GM18511 (cell line): ENCODE data around the gene HSPA1A.
"Not testable (repeated sequence)": the region's sequence is repeated elsewhere in the genome, so short reads cannot be mapped to it uniquely, and the experiment has no call there.

Experiments used
- ATAC-seq: cut with Tn5 transposase; IDR thresholded peaks from one replicate; pipeline ENCODE4 v1.9.1; 2021; ENCODE audit warnings: mild to moderate bottlenecking, moderate library complexity; ENCODE audit not compliant: unreplicated experiment

Gene HSPA1A

DNA sequence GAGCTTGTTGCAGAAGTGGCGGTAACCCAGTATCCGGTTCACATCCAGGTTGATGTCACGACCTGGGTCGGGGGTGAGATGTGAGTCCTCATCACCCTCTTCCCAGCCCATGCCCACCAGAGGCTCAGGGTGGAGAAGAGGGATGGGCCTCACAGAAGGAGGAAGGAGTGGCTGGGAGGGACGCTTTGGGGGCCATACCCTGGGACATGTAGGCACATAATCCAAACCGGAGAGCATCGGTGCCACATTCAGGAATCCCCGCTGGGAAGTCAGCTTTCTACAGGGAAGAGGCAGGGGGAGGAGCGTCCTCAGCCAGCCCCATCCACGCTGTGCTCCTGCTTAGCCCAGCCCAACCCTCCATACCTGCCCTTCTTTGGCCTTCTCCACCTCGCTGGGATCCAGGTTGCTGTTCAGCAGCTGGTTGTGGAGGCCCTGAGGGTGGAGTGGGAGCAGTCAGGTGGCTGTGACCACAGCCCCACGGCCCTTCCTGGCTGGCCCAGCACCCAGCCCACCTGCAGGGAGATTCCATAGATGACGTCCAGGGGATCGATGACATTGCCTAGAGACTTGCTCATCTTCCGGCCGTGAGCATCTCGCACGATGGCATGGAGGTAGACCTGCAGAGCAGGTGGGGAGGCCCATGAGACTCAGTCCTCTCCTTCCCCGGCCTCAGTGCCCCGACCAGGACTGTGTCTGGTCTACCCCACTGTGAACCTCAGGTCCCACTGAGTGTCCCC lies 34.7 kb upstream of the HSPA1A start:
- no peak for ATAC-seq

DNA sequence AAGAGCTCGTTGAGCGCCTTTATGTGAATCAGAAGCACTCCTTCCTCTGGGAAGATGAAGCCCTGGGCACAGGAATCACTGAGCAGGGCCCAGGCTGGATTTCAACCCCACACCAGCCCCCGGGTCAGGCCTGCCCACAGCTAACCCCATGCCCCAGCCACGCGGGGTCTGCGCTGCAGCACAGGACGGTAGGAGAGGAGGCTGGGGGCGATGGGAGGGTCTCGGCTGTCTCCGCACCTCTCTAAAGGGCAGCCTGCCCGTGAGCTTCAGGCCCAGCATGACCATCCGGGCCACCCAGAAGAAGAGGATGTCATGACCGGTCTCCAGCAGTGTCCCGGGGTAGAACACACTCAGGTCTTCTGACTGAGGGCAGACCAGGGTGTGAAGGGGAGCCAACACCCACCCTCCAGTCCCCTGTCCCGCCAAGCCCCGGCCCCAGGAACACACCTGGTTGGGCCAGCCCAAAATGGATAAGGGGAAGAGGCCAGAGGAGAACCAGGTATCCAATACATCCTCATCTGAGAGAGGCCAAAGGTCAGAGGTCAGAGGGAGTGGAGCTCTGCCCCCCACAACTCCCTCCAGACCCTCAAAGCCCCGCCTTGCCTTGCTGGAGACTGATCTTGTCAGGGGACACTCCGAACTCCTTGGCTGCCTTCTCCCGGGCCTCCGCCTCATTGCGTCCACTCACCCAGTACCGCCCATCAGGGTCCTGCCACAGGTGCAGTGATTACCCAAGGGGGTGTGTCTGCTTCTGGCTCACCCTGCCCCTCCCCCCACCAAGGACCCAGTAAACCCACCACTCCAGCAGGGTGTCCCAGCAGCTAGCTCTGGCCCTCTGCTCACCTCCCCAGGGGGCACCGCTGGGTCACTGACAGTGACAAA lies 33.9 kb upstream of the HSPA1A start:
- no peak for ATAC-seq

DNA sequence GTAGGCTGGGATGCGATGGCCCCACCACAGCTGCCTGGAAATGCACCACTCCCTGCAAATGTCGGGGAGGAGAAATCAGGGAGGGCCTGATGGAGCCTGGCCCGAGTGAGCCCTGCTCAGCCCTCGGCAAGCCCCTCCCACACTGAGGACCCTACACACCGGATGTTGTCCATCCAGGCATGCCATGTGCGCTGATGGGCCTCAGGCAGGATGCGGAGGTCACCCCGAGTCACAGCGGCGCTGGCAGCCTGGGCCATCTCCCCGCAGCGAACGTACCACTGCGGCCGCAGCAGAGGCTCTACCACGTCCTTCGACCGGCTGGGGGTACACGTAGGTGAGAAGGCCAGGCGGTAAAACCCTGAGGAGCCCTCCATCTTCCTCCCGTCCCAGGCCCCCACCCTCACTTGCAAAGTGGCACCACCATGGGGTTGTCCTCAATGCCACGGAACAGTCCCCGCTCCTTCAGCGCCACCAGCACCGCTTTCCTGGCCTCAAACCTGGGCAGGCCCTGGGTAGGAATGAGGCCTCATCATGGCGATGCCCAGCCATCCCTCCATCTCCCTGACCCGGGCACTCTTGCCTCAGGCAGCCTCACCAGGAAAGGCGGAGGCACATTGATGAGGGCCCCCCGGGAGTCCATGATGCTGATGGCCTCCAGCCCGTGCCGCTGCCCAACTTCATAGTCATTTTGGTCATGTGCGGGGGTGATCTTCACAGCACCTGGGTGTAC lies 33.1 kb upstream of the HSPA1A start:
- no peak for ATAC-seq

DNA sequence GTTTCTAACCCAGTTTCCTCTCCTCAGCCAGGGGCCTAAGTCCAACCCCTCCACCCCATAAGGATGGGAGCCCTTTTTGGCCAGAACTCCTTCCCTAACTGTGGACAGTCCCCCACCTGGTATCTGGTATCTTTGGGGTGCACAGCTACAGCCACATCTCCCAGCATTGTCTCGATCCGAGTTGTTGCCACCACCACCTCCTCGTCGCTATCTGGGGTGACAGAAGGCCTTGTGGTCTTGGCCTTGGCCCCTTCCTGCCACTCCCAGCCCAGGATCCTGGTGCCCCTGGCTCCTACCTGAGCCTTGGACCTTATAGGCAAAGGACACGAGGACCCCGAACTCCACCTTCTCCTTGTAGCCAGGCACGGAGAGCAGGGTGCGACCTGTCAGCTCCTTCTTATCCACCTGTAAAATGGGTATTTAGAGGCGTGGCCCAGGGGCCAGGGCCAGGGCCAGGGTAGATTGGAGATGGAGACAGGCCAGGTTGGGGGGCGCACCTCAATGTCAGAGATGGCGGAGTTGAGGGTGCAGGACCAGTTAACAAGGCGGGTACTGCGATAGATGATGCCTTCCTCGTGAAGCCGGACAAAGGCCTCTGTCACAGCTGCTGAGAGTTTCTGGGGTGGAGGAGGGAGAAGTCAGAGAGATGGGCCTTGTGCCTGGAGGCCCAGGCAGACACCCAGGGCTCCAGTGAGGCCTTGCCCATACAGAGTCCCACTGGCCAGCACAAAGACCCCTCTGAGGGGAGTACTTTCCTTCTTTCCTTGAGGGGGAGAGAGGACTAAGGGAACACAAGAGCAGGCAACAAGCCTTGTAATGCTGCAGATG lies 31.0 kb upstream of the HSPA1A start:
- ATAC-seq, result no peak

DNA sequence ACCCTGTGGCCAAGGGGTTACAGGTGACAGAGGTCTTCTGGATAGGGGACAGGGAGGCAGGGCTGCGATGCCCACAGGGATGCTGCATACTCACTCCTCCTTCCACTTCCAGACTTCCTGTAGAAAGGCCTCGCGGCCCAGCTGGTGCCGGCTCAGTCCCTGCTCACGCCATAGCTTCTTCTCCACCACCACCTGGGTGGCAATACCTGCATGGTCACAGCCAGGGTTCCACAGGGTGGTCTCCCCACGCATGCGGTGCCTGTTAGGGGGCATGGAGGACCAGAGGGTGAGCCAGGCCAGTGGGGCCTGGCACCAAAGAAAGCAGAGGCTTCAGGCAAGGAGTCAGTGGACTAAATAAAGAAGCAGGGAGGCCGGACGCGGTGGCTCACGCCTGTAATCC lies 29.9 kb upstream of the HSPA1A start:
- no peak for ATAC-seq

DNA sequence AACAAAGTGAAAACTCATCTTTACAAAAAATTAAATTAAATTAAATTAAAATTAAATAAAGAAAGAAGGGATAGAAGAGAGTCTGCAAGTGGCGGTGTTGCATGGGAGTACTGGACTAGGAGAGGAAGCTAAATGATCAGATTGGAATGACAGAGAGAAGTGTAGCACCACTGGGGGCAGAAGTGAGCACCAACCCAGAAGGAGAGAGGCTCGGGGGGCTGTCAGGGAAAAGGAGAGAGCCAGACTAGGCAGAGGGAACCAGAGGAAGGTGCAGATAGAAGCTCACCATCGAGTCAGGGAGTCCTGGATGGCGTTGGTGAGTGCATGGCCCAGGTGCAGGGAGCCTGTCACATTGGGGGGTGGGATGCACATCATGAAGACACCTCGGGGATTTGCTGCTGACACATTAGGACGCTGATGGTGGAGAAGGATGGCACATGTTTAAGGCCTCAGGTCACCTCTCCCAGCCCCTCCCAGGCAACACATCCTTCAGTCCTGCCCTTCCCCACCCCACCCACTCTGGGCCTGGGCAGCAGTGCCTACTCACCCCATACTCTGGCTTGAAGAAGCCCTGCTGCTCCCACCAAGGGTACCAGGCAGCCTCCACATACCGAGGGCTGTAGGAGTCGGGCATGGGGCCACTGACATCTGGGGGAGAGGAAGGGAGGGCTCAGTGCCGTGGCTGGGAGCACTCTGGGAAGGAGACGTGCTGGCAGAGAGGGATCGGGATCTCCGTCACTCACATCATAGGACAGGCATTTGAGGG lies 23.8 kb upstream of the HSPA1A start:
- no peak for ATAC-seq

DNA sequence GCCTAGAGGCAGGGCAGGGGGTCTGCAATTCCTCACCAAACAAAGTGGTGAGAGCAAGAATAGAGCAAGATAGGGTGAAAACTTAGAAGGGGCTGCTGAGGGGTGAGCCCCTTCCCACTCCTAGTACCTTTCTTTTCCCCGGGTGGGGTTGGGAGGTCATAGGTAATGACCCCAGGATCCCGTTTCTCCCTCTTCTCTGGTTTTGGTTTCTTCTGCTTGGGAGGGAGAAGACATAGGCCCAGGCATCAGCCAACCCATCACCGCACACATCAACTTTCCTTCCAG lies 23.3 kb upstream of the HSPA1A start:
- ATAC-seq, result no peak

DNA sequence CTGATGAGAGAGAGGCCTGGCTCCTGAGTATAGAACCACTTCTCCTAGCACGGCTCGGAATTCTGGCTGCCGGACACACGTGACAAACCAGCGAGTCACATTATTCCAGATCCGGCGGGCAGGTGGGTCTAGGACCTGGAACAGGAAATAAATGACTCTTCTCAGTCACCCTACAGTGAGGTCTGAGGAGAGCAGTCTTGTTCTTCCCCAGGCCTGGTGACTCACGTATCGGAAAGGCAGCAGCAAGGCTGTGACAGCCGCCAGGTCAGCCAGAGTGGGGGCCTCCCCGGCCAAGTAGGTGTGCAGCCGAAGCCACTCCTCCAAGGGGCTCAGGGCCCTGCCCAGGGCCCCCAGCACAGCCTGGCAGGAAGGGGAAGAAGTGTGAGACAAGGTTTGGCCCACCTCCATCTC lies 22.6 kb upstream of the HSPA1A start:
- no peak for ATAC-seq

DNA sequence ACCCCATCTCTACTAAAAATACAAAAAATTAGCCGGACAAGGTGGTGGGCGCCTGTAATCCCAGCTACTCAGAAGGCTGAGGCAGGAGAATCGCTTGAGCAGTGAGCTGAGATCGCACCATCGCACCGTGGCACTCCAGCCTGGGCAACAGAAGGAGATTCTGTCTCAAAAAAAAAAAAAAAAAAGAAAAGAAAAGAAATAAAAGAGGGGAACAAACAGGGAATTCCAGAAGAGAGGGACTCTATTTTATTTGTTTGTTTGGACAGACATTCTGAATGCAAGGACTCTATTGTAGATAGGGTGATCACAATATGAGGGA lies 21.5 kb upstream of the HSPA1A start:
- not testable (repeated sequence) for ATAC-seq

DNA sequence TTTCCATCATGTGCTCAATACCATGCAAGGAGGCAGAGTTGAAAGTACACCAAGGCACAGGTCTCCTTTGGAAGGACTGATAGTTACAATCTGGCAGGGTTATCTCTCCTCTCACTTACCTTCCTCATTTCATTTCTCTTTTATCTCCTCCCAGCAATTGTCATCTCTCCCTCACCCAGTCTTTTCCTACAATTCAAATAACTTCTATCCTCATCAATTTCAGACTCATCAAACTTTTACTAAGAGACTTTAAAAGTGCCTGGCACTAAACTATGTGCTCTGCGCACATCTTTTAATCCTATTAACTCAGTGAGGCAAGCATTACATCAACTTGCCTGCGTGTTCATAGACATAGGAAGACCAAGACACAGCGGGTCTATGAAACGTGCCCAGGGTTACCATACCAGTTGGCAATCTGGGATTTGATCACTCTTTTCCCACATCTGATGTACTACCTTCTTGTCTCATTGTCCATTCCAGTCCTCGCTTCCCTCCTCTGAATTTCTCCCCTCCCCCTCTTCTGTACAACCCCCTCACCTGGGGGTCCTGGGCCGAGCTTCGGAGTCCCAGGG lies 21.0 kb upstream of the HSPA1A start:
- ATAC-seq, result no peak

DNA sequence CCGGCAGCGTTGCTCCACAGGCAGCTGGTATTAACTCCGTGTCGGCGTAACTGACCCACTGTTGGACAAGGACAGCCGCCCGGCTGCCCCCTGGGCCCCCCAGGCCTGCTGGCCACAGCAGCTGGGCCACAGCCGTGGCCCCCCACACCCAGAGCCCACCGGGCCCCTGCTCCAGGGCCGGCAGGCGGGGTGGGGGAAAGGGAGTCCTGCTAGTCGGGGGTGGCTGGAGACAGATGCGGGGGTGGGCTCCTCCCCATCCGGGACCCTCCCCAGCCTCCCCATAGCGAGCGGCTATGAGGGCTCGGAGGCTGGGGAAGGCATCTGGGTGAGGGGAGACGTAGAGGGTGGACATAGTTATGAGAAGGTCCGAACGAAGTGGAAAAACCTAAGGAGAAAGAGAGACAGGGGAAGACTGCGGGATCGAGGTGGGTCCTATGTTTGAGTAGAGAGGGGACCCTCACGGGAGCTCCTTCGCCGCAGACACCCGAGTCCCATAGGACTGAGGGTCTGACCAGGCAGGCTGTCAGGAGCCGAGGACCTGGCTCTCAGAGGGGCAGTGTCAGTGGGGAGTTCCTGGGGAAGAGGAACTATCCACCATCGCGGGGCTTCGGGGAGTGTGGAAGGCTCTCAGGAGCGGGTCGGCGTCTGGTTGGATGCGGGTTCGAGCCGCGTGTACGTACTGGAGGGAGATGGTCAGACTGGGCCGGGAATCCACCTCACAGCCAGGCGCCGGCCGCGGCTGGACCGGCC lies 20.3 kb upstream of the HSPA1A start:
- peak; percentile 8 for ATAC-seq

DNA sequence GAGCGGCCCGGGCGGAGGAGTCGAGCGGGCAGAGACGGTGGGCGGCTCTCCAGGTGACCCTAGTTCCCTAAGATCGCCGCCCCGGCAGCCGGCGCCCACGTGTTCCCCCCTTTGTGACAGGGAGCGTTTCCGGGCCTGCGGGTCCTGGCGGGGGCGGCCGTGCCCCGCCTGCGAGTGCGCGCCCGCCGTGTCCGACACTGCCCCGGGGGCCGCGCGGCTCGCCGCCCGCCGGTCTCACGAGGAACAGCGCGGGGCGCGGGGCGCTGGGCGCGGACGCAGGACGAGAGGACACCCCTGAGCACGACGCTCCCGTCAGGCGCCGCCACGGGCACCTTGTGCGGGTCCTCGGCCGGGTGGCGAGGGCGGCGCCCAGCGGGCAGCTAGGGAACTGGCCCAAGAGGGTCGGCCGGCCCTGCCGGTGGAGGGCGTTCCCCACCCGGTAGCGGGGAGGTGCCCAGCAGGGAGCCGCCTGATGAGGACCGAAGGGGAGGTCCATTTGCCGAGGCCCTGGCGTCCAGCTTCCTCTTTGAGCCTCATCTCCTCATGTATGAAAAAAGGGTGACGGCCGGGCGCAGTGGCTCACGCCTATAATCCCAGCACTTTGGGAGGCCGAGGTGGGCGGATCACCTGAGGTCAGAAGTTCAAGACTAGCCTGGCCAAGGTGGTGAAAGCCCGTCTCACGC lies 19.6 kb upstream of the HSPA1A start, which contains the start of gene VARS1:
Gene VARS1 (minus strand): TSS at position 137 of the 683 bp plus-strand sequence. CDS start 535 bp downstream, outside the sequence.
- peak; percentile 78 for ATAC-seq

DNA sequence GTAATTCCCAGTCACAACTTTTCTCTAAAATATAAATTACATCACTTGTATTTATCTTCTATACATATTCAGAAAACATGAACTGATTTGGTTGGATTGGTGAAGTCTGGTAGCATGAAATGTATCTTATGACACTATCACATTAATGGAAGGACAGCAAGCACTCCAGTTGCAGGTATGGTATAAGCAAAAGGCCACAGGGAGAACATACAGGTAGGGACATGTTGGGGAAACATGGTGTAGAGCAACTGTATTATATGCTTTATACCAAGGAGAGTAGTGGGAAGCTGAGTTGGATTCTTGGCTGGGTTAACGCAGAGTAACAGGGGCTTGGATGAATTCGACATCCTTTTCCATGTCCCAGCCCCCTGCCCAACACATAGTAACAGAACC lies 18.4 kb upstream of the HSPA1A start:
- no peak for ATAC-seq

DNA sequence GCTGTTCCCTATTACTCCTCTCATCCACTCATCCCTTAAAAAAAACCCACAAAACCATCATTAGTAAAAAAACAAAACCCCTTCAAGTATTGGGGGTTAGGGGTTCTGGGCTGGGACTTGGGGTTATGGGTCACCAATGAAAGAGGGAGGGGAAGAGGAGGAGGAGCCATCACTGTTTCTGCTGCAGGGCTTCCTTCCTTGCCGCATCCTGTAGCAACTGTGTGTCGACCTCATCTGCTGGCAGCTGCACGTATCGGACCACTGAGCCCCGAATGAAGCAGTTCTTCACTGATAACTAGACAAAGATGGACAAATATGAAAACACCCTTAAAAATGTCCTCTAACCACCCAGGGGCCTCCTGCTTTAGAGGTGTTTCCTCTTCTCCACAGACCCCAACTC lies 17.8 kb upstream of the HSPA1A start:
- ATAC-seq, result no peak

DNA sequence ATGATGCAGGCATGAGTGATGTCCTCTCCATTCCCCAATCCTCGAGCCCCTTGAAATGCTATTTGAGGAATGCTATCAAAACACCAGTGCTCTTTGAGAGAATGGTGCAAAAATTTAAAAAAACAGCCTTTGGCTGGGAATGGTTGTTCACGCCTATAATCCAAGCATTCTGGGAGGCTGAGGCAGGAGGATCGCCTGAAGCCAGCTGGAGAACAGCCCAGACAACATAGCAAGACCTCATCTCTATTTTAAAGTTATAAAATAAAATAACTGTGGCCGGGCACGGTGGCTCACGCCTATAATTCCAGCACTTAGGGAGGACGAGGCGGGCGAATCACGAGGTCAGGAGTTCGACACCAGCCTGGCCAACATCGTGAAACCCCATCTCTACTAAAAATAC lies 15.6 kb upstream of the HSPA1A start:
- ATAC-seq, result no peak

DNA sequence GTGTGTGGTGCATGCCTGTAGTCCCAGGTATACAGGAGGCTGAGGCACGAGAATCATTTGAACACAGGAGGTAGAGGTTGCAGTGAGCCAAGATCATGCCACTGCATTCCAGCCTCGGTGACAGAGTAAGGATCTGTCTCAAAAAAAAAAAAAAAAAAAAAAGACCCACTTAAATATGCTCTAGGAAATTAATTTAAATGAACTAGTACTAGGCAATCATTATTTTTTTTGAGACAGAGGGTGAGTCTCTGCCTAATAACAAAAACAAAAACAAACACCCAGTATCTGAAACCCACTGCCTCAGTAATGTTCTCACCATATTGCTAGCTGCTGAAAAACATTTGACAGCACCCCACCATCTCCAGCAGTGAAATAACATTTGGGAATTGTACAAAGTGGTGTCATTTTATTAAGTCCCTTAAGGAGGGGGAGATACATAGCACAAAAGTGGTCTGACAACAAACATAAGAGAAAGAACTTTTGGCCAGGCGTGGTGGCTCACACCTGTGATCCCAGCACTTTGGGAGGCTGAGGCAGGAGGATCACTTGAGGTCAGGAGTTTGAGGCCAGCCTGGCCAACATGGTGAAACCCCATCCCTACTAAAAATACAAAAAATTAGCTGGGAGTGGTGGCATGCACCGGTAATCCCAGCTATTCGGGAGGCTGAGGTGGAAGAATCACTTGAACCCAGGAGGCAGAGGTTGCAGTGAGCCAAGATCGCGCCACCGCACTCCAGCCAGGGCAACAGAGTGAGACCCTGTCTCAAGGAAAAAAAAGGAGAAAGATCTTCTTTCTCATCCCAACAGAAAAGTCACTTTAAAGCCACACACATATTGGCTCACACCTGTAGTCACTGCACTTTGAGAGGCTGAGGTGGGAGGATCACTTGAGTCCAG lies 14.1 kb upstream of the HSPA1A start:
- ATAC-seq, result not testable (repeated sequence)

DNA sequence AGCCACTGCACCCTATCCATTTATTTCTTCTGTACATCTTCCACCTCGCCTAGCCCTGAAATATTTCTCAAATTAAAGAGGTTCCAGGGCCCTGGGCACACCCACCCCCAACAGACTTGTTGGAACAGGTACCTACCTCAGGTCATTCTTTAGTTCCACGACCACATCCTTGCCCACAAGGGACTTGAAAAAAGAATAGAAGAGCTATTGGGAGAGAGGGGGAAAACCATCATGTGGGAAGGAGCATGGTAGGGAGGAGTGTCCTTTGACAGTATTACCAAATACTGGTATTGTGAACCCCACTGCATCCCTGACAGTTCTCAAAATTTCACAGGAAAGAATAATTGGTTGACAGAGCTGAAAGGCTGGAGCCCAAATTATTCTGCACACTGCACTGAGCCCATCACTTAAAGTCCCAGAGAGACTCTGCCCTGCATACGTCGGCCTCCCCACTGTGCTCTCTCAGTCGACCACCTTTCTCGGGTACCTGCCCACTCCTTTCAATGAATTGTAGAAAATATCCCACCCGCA lies 9.3 kb upstream of the HSPA1A start:
- ATAC-seq, result no peak
